ENCODE data around the gene ATP10A.

DNA sequence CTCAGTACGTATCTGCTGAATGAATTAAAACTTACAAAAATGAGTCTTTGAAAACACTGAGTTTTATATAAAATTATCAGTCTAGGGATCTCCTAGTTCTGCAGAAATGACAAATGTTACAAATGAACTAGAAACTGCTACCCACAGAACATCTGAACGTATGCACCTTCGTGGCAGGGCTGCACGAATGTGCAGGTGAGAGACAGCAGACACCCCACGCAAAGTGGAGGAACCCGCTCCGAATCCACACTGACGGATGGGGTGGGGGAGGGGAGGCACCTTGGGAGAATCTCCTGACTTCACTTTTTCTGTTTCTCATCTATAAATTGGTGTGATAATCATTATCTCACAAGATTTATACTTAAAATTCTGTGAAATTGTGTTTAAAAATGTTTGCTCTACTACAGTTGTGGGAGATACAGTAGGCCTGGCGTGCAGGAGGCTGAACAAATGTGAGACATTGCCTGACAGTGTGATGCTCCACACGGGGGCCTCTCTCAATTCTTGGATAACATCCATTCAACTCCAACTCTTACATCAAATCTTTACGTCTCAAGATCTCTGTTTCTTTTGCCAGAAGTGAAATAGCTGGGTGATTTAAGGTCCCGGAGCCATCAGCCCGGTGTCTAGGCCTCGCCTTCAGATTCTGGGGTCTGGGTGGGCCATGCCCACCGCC, 86.9 kb downstream of the ATP10A start:
- no peak for TF ChIP-seq EZH2 (IDR thresholded peaks at IDR 0.05; ENCODE audit: low read depth, low read length, severe bottlenecking)
- TF ChIP-seq, protein P1, sequence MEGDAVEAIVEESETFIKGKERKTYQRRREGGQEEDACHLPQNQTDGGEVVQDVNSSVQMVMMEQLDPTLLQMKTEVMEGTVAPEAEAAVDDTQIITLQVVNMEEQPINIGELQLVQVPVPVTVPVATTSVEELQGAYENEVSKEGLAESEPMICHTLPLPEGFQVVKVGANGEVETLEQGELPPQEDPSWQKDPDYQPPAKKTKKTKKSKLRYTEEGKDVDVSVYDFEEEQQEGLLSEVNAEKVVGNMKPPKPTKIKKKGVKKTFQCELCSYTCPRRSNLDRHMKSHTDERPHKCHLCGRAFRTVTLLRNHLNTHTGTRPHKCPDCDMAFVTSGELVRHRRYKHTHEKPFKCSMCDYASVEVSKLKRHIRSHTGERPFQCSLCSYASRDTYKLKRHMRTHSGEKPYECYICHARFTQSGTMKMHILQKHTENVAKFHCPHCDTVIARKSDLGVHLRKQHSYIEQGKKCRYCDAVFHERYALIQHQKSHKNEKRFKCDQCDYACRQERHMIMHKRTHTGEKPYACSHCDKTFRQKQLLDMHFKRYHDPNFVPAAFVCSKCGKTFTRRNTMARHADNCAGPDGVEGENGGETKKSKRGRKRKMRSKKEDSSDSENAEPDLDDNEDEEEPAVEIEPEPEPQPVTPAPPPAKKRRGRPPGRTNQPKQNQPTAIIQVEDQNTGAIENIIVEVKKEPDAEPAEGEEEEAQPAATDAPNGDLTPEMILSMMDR (IDR thresholded peaks at IDR 0.05; ENCODE audit: control extremely low read depth in 1 of 3, insufficient read depth in 1 of 3, low read depth in 1 of 3, low read length in 3 of 3): no peak
- no peak for TF ChIP-seq SIN3A (conservative IDR thresholded peaks at IDR 0.05 in 1 of 2, IDR thresholded peaks at IDR 0.05 in 1 of 2; ENCODE audit: low read depth in 1 of 2, low read length in 2 of 2)
- no peak for TF ChIP-seq JUND (IDR thresholded peaks at IDR 0.05; ENCODE audit: low read length)
- TF ChIP-seq CHD2 (IDR thresholded peaks at IDR 0.05; ENCODE audit: low read length): no peak
- no peak for TF ChIP-seq POLR2A (IDR thresholded peaks at IDR 0.05; ENCODE audit: control extremely low read depth in 1 of 2, low read depth in 2 of 2, low read length in 2 of 2)
- TF ChIP-seq RNF2 (IDR thresholded peaks at IDR 0.05; ENCODE audit: borderline replicate concordance, low read depth, low read length, missing control alignments, poor library complexity, severe bottlenecking): no peak
- TF ChIP-seq TCF12 (IDR thresholded peaks at IDR 0.05; ENCODE audit: low read depth, low read length): no peak

Measured in H1 (cell line).